SU-DHL-6 (cell line): ENCODE data around the gene MESD.

Experiments
- H2AFZ ChIP-seq: fragments of 200-600 bp; sonication (generic); 2 replicates; pipeline ENCODE4 v1.6.1; 2014; ENCODE audit warnings: low read depth, mild to moderate bottlenecking, moderate library complexity, mixed read lengths, antibody characterized with exemption, low read length; ENCODE audit not compliant: severe bottlenecking
- H3F3A ChIP-seq: fragments of 200-600 bp; shearing (Covaris generic); 2 replicates; pipeline ENCODE4 v1.6.0; 2016; ENCODE audit warnings: antibody characterized with exemption, mild to moderate bottlenecking; ENCODE audit not compliant: insufficient read depth
- H3K27ac ChIP-seq: fragments of 200-600 bp; sonication (generic); 2 replicates; pipeline ENCODE4 v1.5.1; 2016; ENCODE audit warnings: low read depth, mild to moderate bottlenecking, low read length, moderate library complexity, mixed read lengths
- H3K27me3 ChIP-seq: fragments of 200-600 bp; sonication (generic), shearing (Covaris generic); 2 replicates; pipeline ENCODE4 v1.6.0; 2014; ENCODE audit warnings: mild to moderate bottlenecking, low read length
- H3K36me3 ChIP-seq: fragments of 200-600 bp; sonication (generic); 2 replicates; pipeline ENCODE4 v1.6.1; 2014; ENCODE audit warnings: mild to moderate bottlenecking, low read length, mixed read lengths
- H3K4me2 ChIP-seq: fragments of 300-600, 200-600 bp; shearing (Covaris generic), sonication (generic); 2 replicates; pipeline ENCODE4 v1.6.0; 2014; ENCODE audit warnings: low read length, low read depth, mild to moderate bottlenecking; ENCODE audit not compliant: poor library complexity, severe bottlenecking
- H3K4me3 ChIP-seq: fragments of 200-600 bp; sonication (generic); 2 replicates; pipeline ENCODE4 v1.5.1; 2014; ENCODE audit warnings: antibody characterized with exemption, low read length, mild to moderate bottlenecking, mixed read lengths; ENCODE audit not compliant: insufficient read depth, poor library complexity, severe bottlenecking
- H3K79me2 ChIP-seq: fragments of 200-600 bp; sonication (generic); 2 replicates; pipeline ENCODE4 v1.6.1; 2014; ENCODE audit warnings: mild to moderate bottlenecking, low read length, moderate library complexity; ENCODE audit not compliant: insufficient read depth
- H3K9ac ChIP-seq: fragments of 200-600 bp; sonication (generic); 2 replicates; pipeline ENCODE4 v1.7.0; 2014; ENCODE audit warnings: mild to moderate bottlenecking, low read length
- H3K9me2 ChIP-seq: fragments of 200-600 bp; sonication (generic); replicated peaks from 2 replicates; pipeline ENCODE4 v1.6.1; 2014; ENCODE audit warnings: low read length; ENCODE audit not compliant: insufficient read depth
- H3K9me3 ChIP-seq: fragments of 200-600 bp; sonication (generic); 2 replicates; pipeline ENCODE4 v1.6.1; 2014; ENCODE audit warnings: low read length, mixed read lengths; ENCODE audit not compliant: insufficient read depth
- H4K20me1 ChIP-seq: fragments of 200-600 bp; sonication (generic); 2 replicates; pipeline ENCODE4 v1.6.1; 2014; ENCODE audit warnings: low read depth, mild to moderate bottlenecking, antibody characterized with exemption, low read length, moderate library complexity, mixed read lengths
- CTCF ChIP-seq: fragments of 200-600 bp; sonication (generic); IDR thresholded peaks from one replicate; pipeline ENCODE4 v1.5.1; 2017; ENCODE audit warnings: antibody characterized with exemption, mild to moderate bottlenecking, low read length, moderate library complexity; ENCODE audit not compliant: insufficient read depth, poor library complexity, severe bottlenecking
- EZH2phosphoT487 ChIP-seq: fragments of 200-600 bp; sonication (generic), shearing (Covaris generic); conservative IDR thresholded peaks from 2 replicates; pipeline ENCODE4 v1.6.1; 2018; ENCODE audit warnings: mild to moderate bottlenecking, antibody characterized with exemption, low read length, moderate library complexity, mixed read lengths

MESD gene

GRCh38 chr15:80989518-80990478, at the start of gene MESD:
MESD (minus strand) TSS chr15:80989819; CDS start chr15:80989791, 28 bp downstream.
- peak within 1 kb of the TSS; percentile 82 for H3K4me2 ChIP-seq
- no peaks in the 10 kb centered on the region for H3K9me3 ChIP-seq
- H3K9me2 ChIP-seq, result no peaks in the 10 kb centered on the region
- TF ChIP-seq EZH2phosphoT487, result no peak
- no peak for TF ChIP-seq CTCF
- peak within 1 kb of the TSS; percentile 96 for H3K4me3 ChIP-seq
- peaks cover 47% of the 10 kb centered on the region for H3K79me2 ChIP-seq
- peak within 1 kb of the TSS; percentile 40 for H3K27ac ChIP-seq
- no peaks in the 10 kb centered on the region for H3K36me3 ChIP-seq
- H3K9ac ChIP-seq, result peak within 1 kb of the TSS; percentile 92
- no peaks in the 10 kb centered on the region for H3K27me3 ChIP-seq
- peaks cover 11% of the 10 kb centered on the region for H3F3A ChIP-seq
- H2AFZ ChIP-seq, result peak within 1 kb of the TSS; percentile 91
- H4K20me1 ChIP-seq, result no peaks in the 10 kb centered on the region

- Histone ChIP-seq H3K79me2 (no peaks in the 10 kb centered on the region), H3K36me3 (no peaks in the 10 kb centered on the region), H3K4me3 (no peak overlapping the region), H3K9me3 (no peaks in the 10 kb centered on the region), H3K27ac (no peak overlapping the region), H2AFZ (no peak overlapping the region), H3K9ac (no peak overlapping the region), H3K4me2 (no peak overlapping the region), H3K9me2 (no peaks in the 10 kb centered on the region), H4K20me1 (no peaks in the 10 kb centered on the region), H3K27me3 (no peaks in the 10 kb centered on the region), H3F3A (no peaks in the 10 kb centered on the region)
- TF ChIP-seq EZH2phosphoT487 (no peak), CTCF (no peak)
These were observed 49.5 kb upstream of the MESD start for GRCh38 chr15:81038975-81039607.

GRCh38 chr15:81037952-81038743, 48.5 kb upstream of the MESD start:
- Histone ChIP-seq H3K36me3 (no peaks in the 10 kb centered on the region), H3K27ac (no peak overlapping the region), H3K4me3 (no peak overlapping the region), H4K20me1 (no peaks in the 10 kb centered on the region), H3F3A (no peaks in the 10 kb centered on the region), H3K9ac (no peak overlapping the region), H3K9me2 (no peaks in the 10 kb centered on the region), H3K79me2 (no peaks in the 10 kb centered on the region), H2AFZ (no peak overlapping the region), H3K9me3 (no peaks in the 10 kb centered on the region), H3K4me2 (no peak overlapping the region), H3K27me3 (no peaks in the 10 kb centered on the region)
- TF ChIP-seq CTCF, result no peak
- TF ChIP-seq EZH2phosphoT487, result no peak
